ENCODE results near the gene SNAP23.

GRCh38 chr15:42491539-42492225 is 3.8 kb upstream of the SNAP23 start:
- no peak for TF ChIP-seq REST (IDR thresholded peaks at IDR 0.05; ENCODE audit: insufficient read depth in 1 of 2, low read depth in 2 of 2, low read length in 2 of 2)
- TF ChIP-seq POLR2AphosphoS5 (IDR thresholded peaks at IDR 0.05; ENCODE audit: low read depth, low read length): no peak
- TF ChIP-seq SIN3A (IDR thresholded peaks at IDR 0.05; ENCODE audit: borderline replicate concordance, insufficient read depth, low read length): no peak
